Left lung (tissue), 10 donors: ENCODE results near the gene COG6. TPM values are rescaled to one million over a fixed set of nuclear protein-coding genes. Genes with fewer than 3 reads are reported as not detected.
A peak's percentile ranks its signal among the peaks of the same experiment; 100 is the strongest.

ENCODE experiments used
- ATAC-seq: fragments of 200-7000 bp; cut with Tn5 transposase; one replicate; pipeline ENCODE4 v1.9.1; 2020; ENCODE audit warnings: moderate library complexity
- DNase-seq, 4 donors: peaks; one replicate each; pipeline ENCODE4 v3.0.0-alpha.2; 2013 to 2020
- H3K27ac ChIP-seq, 2 donors: fragments of 200-600 bp; sonication (generic) in 1 of 2; one replicate each; pipeline versions ENCODE4 v1.5.0 to v1.8.0; 2020 to 2021
- H3K27me3 ChIP-seq, 2 donors: fragments of 200-600 bp; sonication (generic) in 1 of 2; one replicate each; pipeline versions ENCODE4 v1.5.0 to v1.8.0; 2020 to 2021
- H3K36me3 ChIP-seq, 2 donors: fragments of 200-600 bp; sonication (generic) in 1 of 2; one replicate each; pipeline versions ENCODE4 v1.5.0 to v1.8.0; 2020 to 2021
- H3K4me1 ChIP-seq, 2 donors: fragments of 200-600 bp; one replicate each; pipeline ENCODE4 v1.8.0; 2021
- H3K4me3 ChIP-seq, 2 donors: fragments of 200-600 bp; sonication (generic) in 1 of 2; one replicate each; pipeline versions ENCODE4 v1.5.0 to v1.8.0; 2020 to 2021; ENCODE audit warnings: mild to moderate bottlenecking in 1 of 2
- H3K9me3 ChIP-seq, 2 donors: fragments of 200-600 bp; sonication (generic) in 1 of 2; one replicate each; pipeline versions ENCODE4 v1.5.0 to v1.8.0; 2020 to 2021
- intact Hi-C, 2 donors: fragments of 100-400 bp; cut with DNase I; formaldehyde crosslinking; loops; one replicate each; pipeline versions ENCODE4 v1.11.2 to v1.14.2; 2022
- polyA plus RNA-seq, 6 donors: library from polyadenylated mRNA; unstranded; fragments of 120-200 nt; gene quantifications; one replicate each; pipeline ENCODE4 v1.2.1, GENCODE V29; 2013; ENCODE audit not compliant: insufficient read length in 6 of 6
- total RNA-seq, 2 donors: library from RNA; stranded (reverse); fragmentation: NEBNext Ultra II Directional; extraction: Animal tissue kit (Norgen Biotek cat#: 25700); gene quantifications; one replicate each; pipeline ENCODE4 v1.2.1, GENCODE V29; 2021
- TF ChIP-seq, protein P1 (sequence below), 2 donors: fragments of 200-600 bp; sonication (generic) in 1 of 2; IDR thresholded peaks; one replicate each; pipeline versions ENCODE4 v1.5.0 to v1.8.0; 2021; ENCODE audit warnings: antibody characterized with exemption in 2 of 2
- donor health status: DM: no; HTN: yes; CAD: no.
- donor health status: DM: no; HTN: no; CAD: no.

Gene COG6
- total and polyA plus RNA-seq, 8 donors: 30.6 to 40.2 (median 36.3) TPM

DNA sequence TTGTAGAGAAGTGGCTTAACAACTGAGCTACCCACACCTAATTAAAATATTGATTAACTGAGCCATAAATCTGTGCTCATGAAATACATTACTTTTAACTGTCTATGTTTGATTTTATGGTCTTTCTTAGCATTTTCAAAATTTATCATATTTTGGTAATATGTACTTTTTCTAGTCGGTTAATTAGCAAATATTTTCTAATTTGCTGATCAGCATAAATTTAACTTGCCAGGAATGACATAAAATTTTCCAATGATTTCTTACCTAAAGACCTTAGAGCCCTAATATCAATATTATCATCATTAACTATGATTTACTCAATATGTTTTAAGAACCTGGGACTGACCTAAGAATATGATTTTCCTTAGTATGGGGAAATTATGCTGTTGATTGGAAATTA lies 19.9 kb upstream of the COG6 start:
- Histone ChIP-seq H3K27me3 (no peaks in the 10 kb centered on the region), H3K27ac (no peak overlapping the region), H3K4me3 (no peak overlapping the region), H3K36me3 (no peaks in the 10 kb centered on the region), H3K9me3 (peaks cover 0 to 9% of the 10 kb centered on the region in 2 donors), H3K4me1 (no peaks in the 10 kb centered on the region)
- no peak for ATAC-seq
- intact Hi-C loops: no loop called here
- TF ChIP-seq, protein P1, sequence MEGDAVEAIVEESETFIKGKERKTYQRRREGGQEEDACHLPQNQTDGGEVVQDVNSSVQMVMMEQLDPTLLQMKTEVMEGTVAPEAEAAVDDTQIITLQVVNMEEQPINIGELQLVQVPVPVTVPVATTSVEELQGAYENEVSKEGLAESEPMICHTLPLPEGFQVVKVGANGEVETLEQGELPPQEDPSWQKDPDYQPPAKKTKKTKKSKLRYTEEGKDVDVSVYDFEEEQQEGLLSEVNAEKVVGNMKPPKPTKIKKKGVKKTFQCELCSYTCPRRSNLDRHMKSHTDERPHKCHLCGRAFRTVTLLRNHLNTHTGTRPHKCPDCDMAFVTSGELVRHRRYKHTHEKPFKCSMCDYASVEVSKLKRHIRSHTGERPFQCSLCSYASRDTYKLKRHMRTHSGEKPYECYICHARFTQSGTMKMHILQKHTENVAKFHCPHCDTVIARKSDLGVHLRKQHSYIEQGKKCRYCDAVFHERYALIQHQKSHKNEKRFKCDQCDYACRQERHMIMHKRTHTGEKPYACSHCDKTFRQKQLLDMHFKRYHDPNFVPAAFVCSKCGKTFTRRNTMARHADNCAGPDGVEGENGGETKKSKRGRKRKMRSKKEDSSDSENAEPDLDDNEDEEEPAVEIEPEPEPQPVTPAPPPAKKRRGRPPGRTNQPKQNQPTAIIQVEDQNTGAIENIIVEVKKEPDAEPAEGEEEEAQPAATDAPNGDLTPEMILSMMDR (IDR thresholded peaks at IDR 0.05): no peak
- DNase-seq: no peak

DNA sequence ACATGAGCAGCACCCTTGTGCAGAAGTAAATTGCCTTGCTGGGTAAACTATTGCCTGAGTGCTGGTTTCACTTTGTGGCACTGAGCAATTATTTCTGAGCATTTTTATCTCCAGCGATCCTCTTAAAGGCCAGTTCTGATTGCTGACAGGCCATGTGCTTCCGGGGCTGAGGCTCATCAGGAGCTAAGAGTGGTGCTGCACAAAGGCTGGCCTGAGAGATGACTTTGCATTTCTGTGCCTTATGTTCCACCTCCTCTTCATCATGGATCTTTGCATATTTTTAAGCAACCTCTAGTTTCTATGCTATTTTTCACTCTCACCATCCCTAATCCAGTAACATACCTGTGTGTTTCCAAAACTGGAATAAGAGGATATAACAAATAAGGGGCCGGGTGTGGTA lies 17.6 kb upstream of the COG6 start:
- no peak for DNase-seq
- no peak for ATAC-seq
- TF ChIP-seq, protein P1 (IDR thresholded peaks at IDR 0.05): no peak
- H3K27me3 ChIP-seq: no peaks in the 10 kb centered on the region
- no peak overlapping the region for H3K4me3 ChIP-seq
- no peaks in the 10 kb centered on the region for H3K36me3 ChIP-seq
- H3K9me3 ChIP-seq: no peaks in the 10 kb centered on the region
- H3K4me1 ChIP-seq: no peaks in the 10 kb centered on the region
- intact Hi-C loops: no loop called here
- no peak overlapping the region for H3K27ac ChIP-seq

DNA sequence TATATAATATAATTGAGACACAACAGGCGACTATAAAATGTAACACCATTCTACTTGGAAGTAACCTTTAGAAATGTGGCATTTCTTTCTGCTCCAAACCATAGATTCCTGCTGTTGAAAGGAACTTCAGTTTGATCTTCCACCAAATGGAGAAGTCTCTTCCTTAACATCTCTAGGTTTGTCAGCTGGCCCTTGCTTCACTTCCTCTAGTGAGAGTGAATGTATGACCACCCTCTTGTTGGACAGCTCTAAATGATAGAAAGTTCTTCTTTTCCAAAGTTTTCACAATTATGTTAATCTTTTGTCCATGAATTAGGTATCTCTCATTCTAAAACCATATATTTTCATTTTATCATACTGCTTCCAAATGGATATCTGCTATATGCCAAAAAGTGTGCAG lies 13.8 kb upstream of the COG6 start:
- no peak for ATAC-seq
- H3K36me3 ChIP-seq: no peaks in the 10 kb centered on the region

DNA sequence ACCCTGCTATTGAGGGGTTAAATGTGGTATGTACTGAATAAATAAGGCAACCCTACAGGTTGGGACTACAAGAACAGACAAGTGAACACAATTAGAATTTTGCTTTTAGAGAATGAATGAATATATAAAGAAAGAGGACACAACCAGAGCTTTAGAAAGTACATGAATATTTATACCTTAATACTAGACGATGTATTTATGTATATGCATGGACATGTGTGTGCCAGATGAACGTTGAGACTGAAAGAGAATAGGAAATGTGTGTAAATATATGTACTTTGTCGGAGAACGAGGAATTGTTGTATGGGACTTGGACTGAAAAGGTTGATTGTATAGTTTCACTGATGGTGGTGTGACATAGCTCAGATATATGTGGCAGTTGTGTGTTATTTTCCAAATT lies 9.3 kb upstream of the COG6 start:
- no peak for DNase-seq
- ATAC-seq: no peak
- H3K4me3 ChIP-seq: no peak overlapping the region
- no peaks in the 10 kb centered on the region for H3K27me3 ChIP-seq
- H3K4me1 ChIP-seq: no peaks in the 10 kb centered on the region
- no peak overlapping the region for H3K27ac ChIP-seq
- no peaks in the 10 kb centered on the region for H3K9me3 ChIP-seq
- TF ChIP-seq, protein P1 (IDR thresholded peaks at IDR 0.05): no peak
- no peaks in the 10 kb centered on the region for H3K36me3 ChIP-seq
- intact Hi-C loops: no loop called here

More for the DNA sequence above, 13.8 kb upstream of the COG6 start:
- H3K4me1 ChIP-seq: no peaks in the 10 kb centered on the region
- no peaks in the 10 kb centered on the region for H3K27me3 ChIP-seq
- H3K9me3 ChIP-seq: no peaks in the 10 kb centered on the region
- intact Hi-C loops: no loop called here
- no peak for DNase-seq
- H3K27ac ChIP-seq: no peak overlapping the region
- H3K4me3 ChIP-seq: no peak overlapping the region
- TF ChIP-seq, protein P1 (IDR thresholded peaks at IDR 0.05): no peak

DNA sequence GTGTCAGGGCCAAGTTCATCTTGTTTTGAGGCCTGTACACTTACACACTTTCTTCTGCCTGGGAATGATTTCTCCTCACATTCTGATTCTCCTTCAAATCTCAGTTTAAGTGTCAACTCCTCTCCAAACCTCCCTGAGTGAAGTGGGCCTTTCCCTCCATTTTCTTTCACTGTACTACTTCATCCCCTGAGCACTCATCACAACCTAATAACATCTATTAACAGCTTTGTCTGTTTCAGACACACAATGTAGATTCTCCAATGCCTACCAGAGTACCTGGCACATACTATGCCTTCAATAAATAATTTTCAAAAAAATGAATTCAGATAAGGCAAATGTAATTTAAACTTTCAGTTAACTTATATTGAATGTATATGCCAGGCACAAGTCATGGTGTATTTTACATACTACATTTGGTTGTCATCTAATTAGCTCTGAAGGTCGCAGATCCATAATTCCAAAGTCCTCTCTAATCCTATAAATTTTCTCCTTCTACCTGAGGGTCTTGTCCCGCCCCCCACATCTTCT lies 357 bp upstream of the COG6 start:
- peak in 1 of 4 donors; percentile 0 for DNase-seq
- intact Hi-C loops: no loop called here
- no peak for ATAC-seq
- Histone ChIP-seq H3K9me3 (no peaks in the 10 kb centered on the region), H3K27ac (peak overlapping the region; percentile 54 to 65), H3K4me1 (peaks cover 0 to 20% of the 10 kb centered on the region in 2 donors), H3K27me3 (no peaks in the 10 kb centered on the region), H3K4me3 (peak overlapping the region; percentile 76 to 92), H3K36me3 (peaks cover 0 to 3% of the 10 kb centered on the region in 2 donors)
- TF ChIP-seq, protein P1 (IDR thresholded peaks at IDR 0.05): no peak
